GM18861 (cell line): Measurements from ENCODE around the gene GSX2.
"Not testable (repeated sequence)": the region's sequence is repeated elsewhere in the genome, so short reads cannot be mapped to it uniquely, and the experiment has no call there.

Experiments used
- ATAC-seq: cut with Tn5 transposase; IDR thresholded peaks from one replicate; pipeline ENCODE4 v1.9.1; 2021; ENCODE audit not compliant: unreplicated experiment

The GSX2 gene

DNA sequence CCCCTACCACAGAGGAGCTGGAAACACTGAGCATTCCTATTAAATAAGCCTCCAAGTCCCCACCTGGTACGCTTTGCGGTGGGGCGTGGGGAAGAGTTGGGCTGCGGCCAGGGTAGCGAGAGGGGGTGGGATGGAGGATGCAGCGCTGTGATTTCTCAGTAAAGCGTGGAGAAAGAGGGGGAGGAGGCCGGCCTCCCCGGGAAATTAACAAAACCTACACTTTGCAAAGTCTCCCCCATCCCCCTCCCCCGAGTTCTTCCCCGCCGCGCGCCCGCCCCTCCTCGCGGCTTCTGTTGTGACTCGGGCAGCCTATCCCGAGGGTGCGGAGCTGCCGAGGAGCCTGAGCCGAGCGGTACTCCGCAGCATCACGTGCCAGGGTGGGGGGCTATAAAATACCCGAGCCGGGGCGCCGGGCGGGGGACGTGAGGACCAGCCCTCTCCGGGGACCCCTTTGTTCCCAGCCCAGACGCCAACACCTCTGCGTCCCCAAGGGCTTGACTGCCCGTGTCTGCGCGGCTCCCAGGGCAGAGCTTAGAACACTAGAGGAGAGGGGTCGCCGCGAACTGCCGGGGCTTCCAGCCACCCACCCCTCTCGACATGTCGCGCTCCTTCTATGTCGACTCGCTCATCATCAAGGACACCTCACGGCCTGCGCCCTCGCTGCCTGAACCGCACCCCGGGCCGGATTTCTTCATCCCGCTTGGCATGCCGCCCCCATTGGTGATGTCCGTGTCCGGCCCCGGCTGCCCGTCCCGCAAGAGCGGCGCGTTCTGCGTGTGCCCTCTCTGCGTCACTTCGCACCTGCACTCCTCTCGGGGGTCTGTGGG, at the start of gene GSX2:
GSX2 (plus strand) TSS at position 416 of the 827 bp plus-strand sequence; CDS start at position 598, 182 bp downstream.
- no peak for ATAC-seq

DNA sequence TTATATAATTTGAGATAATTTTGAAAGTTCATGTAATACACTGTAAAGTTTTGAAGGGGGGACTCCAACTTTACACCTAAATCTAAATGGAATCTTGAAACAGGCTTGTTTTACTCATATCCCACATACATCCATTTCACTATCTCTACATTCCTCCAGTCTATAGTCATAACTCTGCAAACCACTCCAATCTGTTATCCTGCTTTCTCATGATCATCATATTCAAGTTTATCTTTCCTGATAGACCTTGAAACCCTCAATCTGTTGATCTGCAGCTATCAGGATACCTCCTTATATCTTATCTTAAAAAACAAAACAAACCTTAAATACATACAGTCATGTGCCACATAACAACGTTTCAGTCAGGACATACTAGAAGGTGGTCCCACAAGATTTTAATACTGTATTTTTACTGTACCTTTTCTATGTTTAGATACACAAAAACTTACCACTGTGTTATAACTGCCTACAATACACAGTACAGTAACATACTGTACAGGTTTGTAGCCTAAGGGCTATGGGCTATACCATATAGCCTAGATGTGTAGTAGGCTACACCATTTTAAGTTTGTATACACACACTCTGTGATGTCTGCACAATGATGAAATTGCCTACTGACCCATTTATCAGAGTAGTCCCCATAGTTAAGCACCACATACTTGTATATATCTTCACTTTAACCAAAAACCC, 49.6 kb upstream of the GSX2 start:
- no peak for ATAC-seq

DNA sequence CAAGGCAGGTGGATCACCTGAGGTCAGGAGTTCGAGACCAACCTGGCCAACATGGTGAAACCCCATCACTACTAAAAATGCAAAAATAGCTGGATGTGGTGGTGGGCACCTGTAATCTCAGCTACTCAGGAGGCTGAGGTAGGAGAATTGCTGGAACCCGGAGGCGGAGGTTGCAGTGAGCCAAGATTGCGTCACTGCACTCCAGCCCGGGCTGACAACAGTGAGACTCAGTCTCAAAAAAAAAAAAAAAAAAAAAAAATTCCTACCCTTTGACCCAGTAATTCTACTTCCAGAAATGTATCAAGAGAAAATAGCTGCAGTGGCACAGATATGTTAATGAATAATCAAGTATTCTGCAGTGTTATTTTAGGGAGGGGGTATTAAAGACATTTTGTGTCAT, 46.6 kb upstream of the GSX2 start:
- ATAC-seq, result not testable (repeated sequence)

DNA sequence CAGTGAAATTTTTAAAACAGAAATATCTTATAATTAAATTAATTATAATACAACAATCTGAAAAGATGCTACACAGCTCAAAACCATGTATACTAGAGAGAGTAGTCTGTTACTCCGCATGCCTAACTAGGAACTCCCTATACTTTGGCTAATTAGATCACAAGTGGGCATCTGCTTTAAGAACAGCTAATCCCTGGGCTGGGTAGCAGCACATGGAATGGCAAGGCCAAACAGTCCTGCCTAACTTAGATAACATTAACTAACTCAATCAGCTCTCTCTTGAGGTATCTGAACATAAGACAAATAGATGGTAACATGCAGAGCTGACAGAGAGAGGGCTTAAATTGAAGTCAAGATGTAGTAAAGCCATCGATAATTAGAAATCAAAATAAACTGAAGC, 45.5 kb upstream of the GSX2 start:
- ATAC-seq, result no peak

DNA sequence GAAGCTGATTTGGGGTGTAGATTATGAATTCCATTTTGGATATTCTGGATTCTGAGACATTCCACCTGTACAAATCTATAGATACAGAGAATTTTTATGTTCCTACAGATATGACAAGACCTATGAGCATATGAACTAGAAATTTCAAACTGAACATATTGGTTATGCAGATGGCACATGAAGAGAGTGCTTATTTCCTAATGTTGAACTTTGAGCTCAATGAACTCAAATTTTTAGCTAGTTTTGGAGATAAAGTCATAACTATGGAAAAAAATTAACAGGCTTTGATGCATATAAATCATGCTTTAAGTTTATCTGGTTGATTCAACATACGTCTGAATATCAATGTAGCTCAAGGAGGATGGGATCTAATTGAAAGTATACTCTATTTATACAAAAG, 44.5 kb upstream of the GSX2 start:
- no peak for ATAC-seq

DNA sequence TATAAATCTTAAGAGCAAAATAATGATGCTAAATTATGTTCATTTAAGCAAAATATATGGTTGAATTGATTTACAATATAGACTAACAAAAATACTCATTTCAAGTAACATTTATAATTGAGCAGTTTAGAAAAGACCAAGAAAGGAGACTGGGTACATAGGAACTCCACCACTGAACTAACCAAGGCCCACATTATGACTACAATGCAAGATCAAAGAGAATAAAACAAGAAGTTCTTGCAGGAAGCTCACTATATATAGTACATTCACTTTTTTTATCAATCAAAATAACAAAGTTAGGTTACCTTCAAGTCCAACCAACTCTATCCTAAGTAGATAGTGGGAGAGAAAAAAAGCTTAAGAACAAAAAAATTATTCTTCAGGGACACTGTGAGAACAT, 43.6 kb upstream of the GSX2 start:
- no peak for ATAC-seq

DNA sequence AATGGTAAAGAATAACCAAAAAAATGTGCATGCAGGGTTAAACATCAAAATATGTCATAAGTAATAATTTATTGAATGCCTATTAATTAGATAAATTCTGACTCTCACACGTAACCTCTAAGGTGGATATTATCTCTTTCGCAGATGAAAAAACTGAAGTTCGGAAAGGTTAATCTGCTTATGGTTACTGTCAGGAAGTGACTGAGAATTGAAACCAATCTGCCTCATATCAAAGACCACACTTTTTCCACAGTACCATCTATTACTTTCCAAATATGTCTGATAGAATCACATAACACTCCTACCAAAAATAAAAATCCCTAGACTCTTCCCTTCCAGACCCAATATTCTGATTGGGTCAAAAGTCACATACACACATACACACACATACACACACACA, 41.8 kb upstream of the GSX2 start:
- no peak for ATAC-seq

DNA sequence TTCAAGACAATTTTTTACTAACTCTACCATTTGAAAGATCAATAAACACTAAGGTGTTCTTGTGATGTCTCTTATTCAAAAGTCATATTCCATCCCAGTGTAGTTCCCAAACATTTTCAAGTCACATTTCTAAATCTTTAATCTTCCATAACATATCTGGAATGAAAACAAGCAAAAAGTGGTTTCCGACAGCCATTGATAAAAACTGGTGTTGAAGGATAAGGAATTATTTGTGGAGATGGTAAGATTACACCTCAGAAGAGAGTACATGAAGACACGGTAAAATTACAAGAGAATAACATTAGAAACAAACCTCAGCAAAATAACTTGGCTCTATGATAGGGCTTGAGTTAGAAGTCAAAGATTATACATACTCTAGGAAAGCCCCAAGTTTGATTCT, 39.8 kb upstream of the GSX2 start:
- ATAC-seq, result no peak

DNA sequence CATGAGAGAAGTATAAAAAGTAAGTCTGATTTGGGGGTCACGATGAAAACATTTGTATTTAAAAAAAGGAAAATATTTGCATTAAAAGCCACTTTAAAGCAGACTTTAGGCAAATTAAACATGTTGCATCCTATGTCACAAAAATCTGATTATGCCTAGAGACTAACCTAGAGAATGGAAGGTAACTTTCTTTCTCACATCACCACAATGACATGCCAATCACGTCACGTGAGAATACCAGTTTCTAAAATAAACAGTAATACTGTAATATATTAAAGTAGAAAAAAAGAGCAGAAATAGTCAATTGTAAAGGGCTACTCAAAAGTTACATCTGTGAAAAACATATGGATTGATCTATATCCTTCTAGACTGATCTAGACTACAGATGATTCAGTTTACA, 38.9 kb upstream of the GSX2 start:
- ATAC-seq, result no peak

DNA sequence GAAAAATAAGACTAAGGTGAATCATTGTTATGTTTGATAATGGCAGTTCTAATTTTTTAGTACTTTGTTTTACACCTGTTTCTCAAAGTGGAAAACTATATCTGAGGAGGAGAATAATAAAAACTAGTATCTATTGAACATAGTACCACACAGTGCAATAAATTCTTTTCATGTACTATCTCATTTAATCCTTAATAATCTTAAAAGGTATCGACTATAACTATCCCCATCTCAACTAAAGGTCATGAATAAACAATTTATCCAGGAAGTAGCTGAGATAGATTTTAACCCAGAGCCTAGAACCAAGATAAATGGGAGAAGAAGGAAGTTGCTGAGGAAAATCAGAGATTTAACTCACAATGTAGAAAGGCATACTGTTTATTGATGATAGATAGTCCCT, 38.1 kb upstream of the GSX2 start:
- ATAC-seq, result no peak

DNA sequence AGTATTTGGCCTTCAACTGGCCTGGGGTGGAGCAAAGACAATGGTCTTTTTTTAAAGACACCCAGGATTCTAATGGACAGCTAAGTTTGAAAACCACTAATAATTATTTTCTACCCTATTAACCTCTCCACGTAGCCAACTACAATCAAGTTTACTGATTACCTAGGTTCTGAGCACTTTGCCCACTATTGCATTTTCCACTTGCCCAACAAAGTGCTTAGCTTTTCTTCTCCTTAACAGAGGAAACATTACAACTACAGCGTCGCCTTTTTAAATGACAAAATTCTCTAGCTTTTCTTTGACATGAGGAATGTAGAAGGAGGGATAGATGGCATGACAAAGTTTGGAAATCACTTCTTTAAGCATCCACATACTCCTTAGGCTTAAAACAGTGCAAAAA, 37.6 kb upstream of the GSX2 start:
- no peak for ATAC-seq

DNA sequence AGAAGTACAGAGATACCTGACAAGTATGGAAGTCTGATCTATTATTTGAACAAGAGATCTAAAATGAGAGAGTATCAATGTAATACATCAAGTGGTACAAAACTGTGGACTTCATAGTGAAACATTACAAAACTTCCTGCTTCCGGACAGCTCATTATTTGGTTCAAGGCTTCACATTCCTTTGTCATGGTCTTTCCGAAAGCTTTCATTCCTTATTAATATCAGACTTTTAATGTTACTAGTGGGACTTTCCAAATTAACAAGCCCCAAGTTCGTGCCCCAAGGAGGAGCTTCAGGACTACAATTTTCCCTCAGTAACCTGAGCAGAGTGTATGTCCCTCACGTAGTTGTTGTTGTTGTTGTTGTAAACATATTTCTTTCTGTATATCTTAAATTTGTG, 36.7 kb upstream of the GSX2 start:
- ATAC-seq, result no peak

DNA sequence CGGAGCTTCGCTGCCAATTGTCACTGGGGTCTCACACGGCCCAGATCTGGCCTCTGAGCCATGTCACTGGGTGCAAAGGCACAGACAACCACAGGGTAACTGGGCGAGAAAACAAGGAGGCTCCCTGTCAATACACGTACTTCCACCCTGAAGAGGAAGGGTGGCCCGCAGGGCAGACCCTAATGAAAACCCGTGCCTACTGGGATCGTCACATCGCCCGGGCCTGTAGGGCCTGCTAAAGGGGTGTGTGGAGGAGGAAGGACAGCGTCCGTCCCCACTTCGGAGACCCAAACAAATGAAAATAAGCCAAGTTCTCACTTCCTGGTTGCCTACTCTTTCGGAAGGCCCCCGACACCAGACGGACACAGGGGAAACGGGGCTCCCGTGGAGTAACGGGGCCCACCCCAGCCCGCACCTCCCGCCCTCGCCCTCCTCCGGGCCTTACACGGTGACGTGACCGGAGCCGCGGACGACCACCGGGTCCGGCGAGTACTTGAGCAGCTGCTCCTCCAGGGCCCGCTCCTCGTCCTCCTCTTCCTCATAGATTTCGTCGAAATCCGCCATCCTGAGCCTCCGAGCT, 36.1 kb upstream of the GSX2 start:
- ATAC-seq, result peak; percentile 9

DNA sequence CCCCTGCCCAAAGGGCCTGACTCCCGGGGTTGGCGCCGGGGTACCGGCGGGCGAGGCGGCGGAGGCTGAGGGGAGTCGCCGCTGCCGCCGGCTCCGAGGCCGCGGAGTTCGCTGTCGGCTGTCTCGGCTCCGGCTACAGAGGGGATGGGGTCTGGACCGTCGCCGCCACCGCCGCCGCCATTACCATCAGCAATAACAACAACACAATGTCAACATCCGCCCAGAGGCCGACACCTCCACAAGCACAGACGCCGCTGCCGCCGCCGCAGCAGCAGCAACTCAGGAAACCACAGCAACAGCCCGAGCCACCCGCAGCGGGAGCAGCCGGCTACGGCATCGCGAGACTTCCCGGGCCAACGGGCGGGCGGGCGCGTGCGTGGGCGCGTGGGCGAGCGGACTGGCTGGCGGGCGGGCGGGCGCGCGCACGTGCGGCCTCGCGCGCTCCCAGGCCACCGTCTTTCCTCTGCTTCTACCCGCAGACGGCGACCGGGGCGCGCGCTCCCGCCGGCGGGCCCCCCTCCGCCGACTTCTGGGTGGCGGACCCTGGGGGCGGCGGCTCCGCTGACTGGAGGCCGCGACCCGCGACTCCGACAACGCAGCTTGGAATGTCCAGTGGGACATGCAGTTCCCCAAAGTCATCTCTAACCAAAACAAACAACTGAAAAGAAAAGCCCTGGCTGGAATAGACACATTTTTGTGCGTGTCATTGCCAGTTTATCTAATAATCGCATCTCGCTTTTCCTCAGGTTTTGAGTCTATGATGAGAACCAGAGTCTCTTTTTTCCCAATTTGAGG, 35.4 kb upstream of the GSX2 start, which contains the start of gene CHIC2:
CHIC2 (minus strand) TSS at position 289 of the 795 bp plus-strand sequence. CDS start 305 bp downstream, outside the sequence.
- ATAC-seq, result peak; percentile 86

DNA sequence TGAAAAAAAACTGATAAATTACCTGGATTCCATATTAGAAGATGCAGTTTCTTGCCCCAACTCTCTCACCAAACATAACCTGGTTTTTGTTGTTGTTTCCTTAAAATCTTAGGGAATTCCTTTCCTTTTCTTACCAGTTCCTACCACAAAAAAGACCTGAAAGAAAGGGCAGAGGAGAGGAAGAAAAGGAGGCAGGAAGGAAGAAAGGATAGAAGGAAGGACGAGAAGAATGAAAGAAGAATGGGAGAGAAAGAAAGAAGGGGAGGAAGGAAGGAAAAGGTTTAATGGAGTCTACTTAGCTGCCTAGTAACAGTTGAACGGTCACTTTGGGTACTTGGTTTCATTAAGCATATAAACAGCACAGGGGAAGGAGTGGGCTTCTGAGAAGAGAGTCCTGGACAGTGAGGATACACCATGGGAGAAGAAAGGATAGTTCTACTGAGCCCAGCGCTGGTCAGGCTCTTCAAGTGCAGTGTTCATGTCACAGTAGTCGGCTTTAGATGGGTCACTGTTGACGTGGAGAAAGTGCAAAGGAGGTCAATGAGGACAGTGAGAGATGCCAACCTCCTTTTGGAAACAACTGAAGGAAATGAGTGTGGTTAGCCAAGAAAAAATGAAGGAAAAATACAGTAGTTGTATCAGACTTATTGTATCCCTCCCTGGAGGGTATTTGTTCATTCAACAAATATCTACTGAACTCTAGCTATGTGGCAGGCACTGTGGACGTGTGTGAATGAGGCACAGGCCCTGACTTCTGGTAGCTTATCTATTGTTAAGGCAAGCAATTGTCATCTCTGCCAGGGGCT, 34.5 kb upstream of the GSX2 start:
- no peak for ATAC-seq

DNA sequence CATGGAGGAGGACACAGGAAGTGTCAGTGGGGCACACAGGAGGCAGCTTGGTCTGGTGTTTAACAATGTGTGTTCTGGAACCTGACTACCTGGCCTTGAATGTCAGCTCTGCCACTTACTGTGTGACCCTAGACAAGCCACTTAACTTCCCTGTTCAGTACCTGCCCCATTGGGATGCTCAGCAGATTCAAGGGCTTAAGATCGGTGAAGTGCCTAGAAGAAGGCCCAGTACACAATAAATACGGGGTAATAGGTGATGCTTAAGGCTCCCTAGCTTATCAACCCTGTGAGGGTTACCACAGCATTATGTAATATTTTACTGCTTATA, 33.9 kb upstream of the GSX2 start:
- no peak for ATAC-seq

DNA sequence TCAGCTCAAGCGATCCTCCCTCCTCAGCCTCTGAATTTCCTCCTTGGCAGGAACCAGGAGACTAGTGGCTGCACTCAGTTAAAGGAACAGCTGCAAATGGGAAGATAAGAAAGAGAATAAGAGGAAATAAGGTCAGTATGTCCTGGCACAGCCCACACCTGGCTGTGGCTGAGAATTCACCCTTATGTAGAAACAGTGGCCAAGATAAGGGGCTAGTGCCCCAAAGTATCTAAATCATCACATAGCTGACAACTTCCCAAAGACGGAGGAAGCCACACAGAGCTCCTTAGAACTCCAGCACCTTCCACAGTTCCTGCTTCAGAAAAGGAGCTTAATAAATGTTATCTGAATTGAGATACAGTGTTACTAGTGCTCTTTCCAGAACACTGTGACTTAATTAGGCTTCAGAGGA, 33.2 kb upstream of the GSX2 start:
- no peak for ATAC-seq

DNA sequence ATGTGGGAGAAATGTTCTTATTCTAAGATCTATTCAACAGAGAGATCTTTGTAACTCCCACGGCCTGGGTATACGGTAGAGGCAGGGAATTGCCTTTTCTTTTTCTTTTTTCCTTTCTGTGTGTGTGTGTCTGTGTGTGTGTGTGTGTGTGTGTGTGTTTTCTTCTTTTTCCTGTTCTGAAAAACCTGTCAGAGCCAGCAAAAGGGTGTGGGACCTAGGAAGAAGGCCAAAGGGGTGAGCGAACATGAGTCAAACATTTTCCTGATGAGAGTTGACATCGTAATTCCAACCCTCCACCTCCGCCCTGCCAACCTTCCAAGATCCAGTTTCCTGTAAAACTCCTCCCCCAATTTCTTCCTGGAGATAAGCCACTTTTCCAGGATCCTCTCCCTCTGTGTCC, 32.8 kb upstream of the GSX2 start:
- ATAC-seq, result no peak

DNA sequence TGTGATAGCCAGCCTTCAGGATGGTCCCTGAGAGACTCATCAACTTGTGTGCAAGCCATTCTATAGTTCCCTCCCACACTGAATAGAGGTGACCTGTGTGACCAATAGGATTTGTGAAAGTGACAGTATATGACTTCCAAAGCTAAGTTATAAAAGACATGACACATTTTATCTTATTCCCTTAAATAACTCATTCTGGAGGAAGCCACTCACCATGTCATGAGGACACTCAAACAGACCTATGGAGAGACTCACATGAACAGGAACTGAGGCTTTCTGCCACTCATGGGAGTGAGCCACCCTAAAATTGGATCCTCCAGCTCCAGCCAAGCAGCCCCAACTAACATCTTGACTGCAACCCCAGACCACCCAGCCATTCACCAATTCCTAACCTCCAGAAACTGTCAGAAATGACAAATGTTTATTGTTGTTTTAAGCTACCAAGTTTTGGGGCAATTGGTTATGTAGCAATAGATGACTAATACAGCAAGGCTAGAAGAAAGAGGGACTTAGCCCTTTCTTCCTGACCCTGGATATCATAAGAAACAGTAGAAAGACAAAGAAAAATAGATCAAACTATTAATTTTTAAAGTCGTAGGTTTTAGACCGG, 26.6 kb upstream of the GSX2 start:
- no peak for ATAC-seq

DNA sequence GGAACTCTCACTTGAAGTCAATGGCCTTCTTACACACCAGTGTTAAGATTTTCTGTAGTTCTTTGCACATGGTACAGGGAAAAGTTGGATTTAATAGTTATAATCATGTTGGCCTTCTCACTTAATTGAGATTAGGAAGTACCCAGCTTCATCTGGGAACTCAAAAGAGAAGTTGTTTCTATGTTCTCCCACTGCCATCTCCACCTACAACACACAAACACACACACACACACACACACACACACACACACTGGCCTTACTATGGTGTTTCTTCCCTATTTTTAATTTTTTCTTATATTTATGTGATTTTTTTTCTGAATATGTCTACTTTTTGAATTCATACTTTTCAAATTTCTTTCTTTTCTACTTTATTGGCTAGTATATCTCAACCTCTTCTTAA, 25.6 kb upstream of the GSX2 start:
- no peak for ATAC-seq
